H9 (cell line): ENCODE data around the gene MYOCOS. TPM values are rescaled to one million over a fixed set of nuclear protein-coding genes. Genes with fewer than 3 reads are reported as not detected.

Source experiments
- DNase-seq: peaks from one replicate; pipeline ENCODE4 v3.0.0-alpha.2; 2017
- H2AFZ ChIP-seq: one replicate; pipeline ENCODE4 v1.6.1; 2013; ENCODE audit warnings: mild to moderate bottlenecking, low read length, control low read depth, moderate library complexity
- H2AK5ac ChIP-seq: 2 replicates; pipeline ENCODE4 v1.6.1; 2013; ENCODE audit warnings: low read length, control low read depth, mixed read lengths; ENCODE audit not compliant: insufficient read length
- H2BK120ac ChIP-seq: one replicate; pipeline ENCODE4 v1.6.1; 2013; ENCODE audit warnings: low read depth, mild to moderate bottlenecking, low read length, control low read depth, inconsistent platforms; ENCODE audit not compliant: poor library complexity, severe bottlenecking
- H2BK12ac ChIP-seq: 2 replicates; pipeline ENCODE4 v1.6.1; 2013; ENCODE audit warnings: low read length, control low read depth, mixed read lengths, low read depth; ENCODE audit not compliant: insufficient read length
- H2BK15ac ChIP-seq: 2 replicates; pipeline ENCODE4 v1.6.1; 2013; ENCODE audit warnings: low read depth, low read length, control low read depth
- H2BK20ac ChIP-seq: one replicate; pipeline ENCODE4 v1.6.1; 2013; ENCODE audit warnings: low read depth, mild to moderate bottlenecking, low read length, control low read depth, inconsistent platforms; ENCODE audit not compliant: poor library complexity, severe bottlenecking
- H2BK5ac ChIP-seq: 2 replicates; pipeline ENCODE4 v1.6.1; 2013; ENCODE audit warnings: low read length, control low read depth, mixed read lengths; ENCODE audit not compliant: insufficient read length
- H3K14ac ChIP-seq: 2 replicates; pipeline ENCODE4 v1.6.1; 2013; ENCODE audit warnings: low read length, control low read depth; ENCODE audit not compliant: insufficient read depth
- H3K18ac ChIP-seq: 2 replicates; pipeline ENCODE4 v1.6.1; 2013; ENCODE audit warnings: low read depth, mild to moderate bottlenecking, mixed read lengths, low read length, control low read depth; ENCODE audit not compliant: insufficient read length
- H3K23ac ChIP-seq: 2 replicates; pipeline ENCODE4 v1.6.1; 2013; ENCODE audit warnings: low read length, control low read depth, mixed read lengths, low read depth; ENCODE audit not compliant: insufficient read length
- H3K23me2 ChIP-seq: 2 replicates; pipeline ENCODE4 v1.6.1; 2013; ENCODE audit warnings: low read depth, mild to moderate bottlenecking, mixed read lengths, low read length, control low read depth; ENCODE audit not compliant: insufficient read length, poor library complexity, severe bottlenecking
- H3K27ac ChIP-seq: 2 replicates; pipeline ENCODE4 v1.5.1; 2013; ENCODE audit warnings: low read length, control low read depth, mixed read lengths, low read depth; ENCODE audit not compliant: insufficient read length
- H3K27me3 ChIP-seq: 2 replicates; pipeline ENCODE4 v1.6.1; 2013; ENCODE audit warnings: low read length, control low read depth, inconsistent platforms; ENCODE audit not compliant: insufficient read depth
- H3K4ac ChIP-seq: 2 replicates; pipeline ENCODE4 v1.6.1; 2013; ENCODE audit warnings: low read depth, mild to moderate bottlenecking, control low read depth, inconsistent platforms, low read length, moderate library complexity
- H3K4me1 ChIP-seq: 2 replicates; pipeline ENCODE4 v1.6.1; 2013; ENCODE audit warnings: low read length, control low read depth, inconsistent platforms; ENCODE audit not compliant: insufficient read depth
- H3K4me2 ChIP-seq: 2 replicates; pipeline ENCODE4 v1.6.1; 2013; ENCODE audit warnings: low read length, control low read depth, mixed read lengths; ENCODE audit not compliant: insufficient read length, insufficient read depth
- H3K56ac ChIP-seq: 2 replicates; pipeline ENCODE4 v1.6.1; 2013; ENCODE audit warnings: low read depth, mild to moderate bottlenecking, mixed read lengths, low read length, control low read depth; ENCODE audit not compliant: insufficient read length
- H3K79me1 ChIP-seq: 2 replicates; pipeline ENCODE4 v1.6.1; 2013; ENCODE audit warnings: low read depth, mild to moderate bottlenecking, moderate library complexity, low read length, control low read depth, inconsistent platforms; ENCODE audit not compliant: insufficient read depth, poor library complexity, severe bottlenecking
- H3K79me2 ChIP-seq: 2 replicates; pipeline ENCODE4 v1.6.1; 2013; ENCODE audit warnings: low read length, control low read depth, inconsistent platforms; ENCODE audit not compliant: insufficient read depth
- H3K9ac ChIP-seq: 2 replicates; pipeline ENCODE4 v1.6.1; 2013; ENCODE audit warnings: low read length, control low read depth, mixed read lengths; ENCODE audit not compliant: insufficient read length; ENCODE audit errors: extremely low read depth
- H3K9me3 ChIP-seq: one replicate; pipeline ENCODE4 v1.6.1; 2013; ENCODE audit warnings: low read depth, low read length, inconsistent platforms; ENCODE audit not compliant: control insufficient read depth
- H3T11ph ChIP-seq: one replicate; pipeline ENCODE4 v1.6.1; 2013; ENCODE audit warnings: mild to moderate bottlenecking, low read length, control low read depth, inconsistent platforms
- H4K20me1 ChIP-seq: one replicate; pipeline ENCODE4 v1.6.1; 2013; ENCODE audit not compliant: control insufficient read depth, insufficient read length, insufficient read depth
- H4K5ac ChIP-seq: 2 replicates; pipeline ENCODE4 v1.6.1; 2013; ENCODE audit warnings: low read depth, mild to moderate bottlenecking, mixed read lengths, low read length, control low read depth; ENCODE audit not compliant: insufficient read length
- H4K8ac ChIP-seq: replicated peaks from 2 replicates; pipeline ENCODE4 v1.6.1; 2013; ENCODE audit warnings: low read length, control low read depth, mixed read lengths, low read depth; ENCODE audit not compliant: insufficient read length
- H4K91ac ChIP-seq: 2 replicates; pipeline ENCODE4 v1.6.1; 2013; ENCODE audit warnings: low read depth, mild to moderate bottlenecking, moderate library complexity, mixed read lengths, low read length, control low read depth; ENCODE audit not compliant: insufficient read length
- H3K27ac Mint-ChIP-seq, 3 experiments: 2 replicates in 2 of 3; 3 replicates in 1 of 3; pipeline ENCODE4 v1.8.0; 2020 to 2021; ENCODE audit warnings: mixed read lengths in 3 of 3, mild to moderate bottlenecking in 1 of 3, moderate library complexity in 1 of 3
- H3K27me3 Mint-ChIP-seq: 2 replicates; pipeline ENCODE4 v1.8.0; 2021; ENCODE audit warnings: low read depth, mild to moderate bottlenecking, moderate library complexity, mixed read lengths
- H3K36me3 Mint-ChIP-seq, 3 experiments: 2 replicates in 2 of 3; 3 replicates in 1 of 3; pipeline ENCODE4 v1.8.0; 2020 to 2021; ENCODE audit warnings: low read depth in 3 of 3, mixed read lengths in 3 of 3; ENCODE audit not compliant: insufficient read depth in 1 of 3
- H3K4me1 Mint-ChIP-seq, 2 experiments: 2 replicates each; pipeline ENCODE4 v1.8.0; 2020; ENCODE audit warnings: mixed read lengths in 2 of 2
- H3K4me3 Mint-ChIP-seq, 2 experiments: 2 replicates in 1 of 2; 3 replicates in 1 of 2; pipeline ENCODE4 v1.8.0; 2020 to 2021; ENCODE audit warnings: mild to moderate bottlenecking in 2 of 2, mixed read lengths in 2 of 2, moderate library complexity in 1 of 2
- H3K9me3 Mint-ChIP-seq, 2 experiments: 2 replicates in 1 of 2; 3 replicates in 1 of 2; pipeline ENCODE4 v1.8.0; 2020; ENCODE audit warnings: mild to moderate bottlenecking in 2 of 2, mixed read lengths in 2 of 2, moderate library complexity in 1 of 2
- CTCF ChIP-seq: fragments of 200-600 bp; sonication (generic); conservative IDR thresholded peaks from 3 replicates; pipeline ENCODE4 v1.8.0; 2021; ENCODE audit warnings: antibody characterized with exemption, mild to moderate bottlenecking
- WGBS: extraction: QIAGEN DNeasy Blood & Tissue Kit; methylation state at CpG from one replicate; pipeline ENCODE4 v1.1.7; 2013; ENCODE audit warnings: missing lambda C conversion rate, low lambda C conversion rate, mixed read lengths; ENCODE audit not compliant: insufficient read length; ENCODE audit errors: extremely low coverage; 5-methylcytosine and 5-hydroxymethylcytosine counted together
- total RNA-seq: library from RNA; stranded (reverse); gene quantifications from 2 replicates; pipeline ENCODE4 v1.2.1, GENCODE V29; 2021

The MYOCOS gene
- total RNA-seq, 1 experiment from 2014 or later, result 0.13 TPM

- Histone ChIP-seq H3K27ac (no peak overlapping the region), H3K9ac (no peak overlapping the region), H3K9me3 (no peaks in the 10 kb centered on the region), H2BK20ac (no peak overlapping the region), H3K4ac (no peak overlapping the region), H4K91ac (no peak overlapping the region), H4K20me1 (no peaks in the 10 kb centered on the region), H3K18ac (no peak overlapping the region), H2AFZ (no peak overlapping the region), H2AK5ac (no peak overlapping the region), H3K23me2 (no peaks in the 10 kb centered on the region), H4K5ac (no peak overlapping the region), H3K27me3 (no peaks in the 10 kb centered on the region), H2BK15ac (no peak overlapping the region), H2BK120ac (no peak overlapping the region), H3T11ph (no peak overlapping the region), H3K79me2 (no peaks in the 10 kb centered on the region), H3K56ac (no peak overlapping the region), H2BK12ac (no peak overlapping the region), H3K14ac (no peak overlapping the region; the same call in 1 of the 2 replicates), H3K4me1 (no peaks in the 10 kb centered on the region), H4K8ac (no peak overlapping the region), H3K23ac (no peak overlapping the region), H2BK5ac (no peak overlapping the region), H3K79me1 (no peaks in the 10 kb centered on the region), H3K4me2 (no peak overlapping the region)
- Mint-ChIP-seq H3K4me3 (no peak overlapping the region), H3K27ac (no peak overlapping the region), H3K27me3 (no peaks in the 10 kb centered on the region), H3K4me1 (no peaks in the 10 kb centered on the region), H3K9me3 (no peaks in the 10 kb centered on the region; a peak in 1 of 5 replicates), H3K36me3 (no peaks in the 10 kb centered on the region)
- WGBS, result no CpG with 5 or more reads among the region's 28 CpGs
- no peak for DNase-seq
- TF ChIP-seq CTCF, result no peak
These were observed 48.7 kb downstream of the MYOCOS start for GRCh38 chr1:171670739-171671138.
